Stromal cell of bone marrow (primary cell): ENCODE measurements around the gene BMX.

Experiments used
- DNase-seq: peaks from one replicate; pipeline ENCODE4 v3.0.0-alpha.2; 2012; ENCODE audit warnings: low read depth

The BMX gene

DNA sequence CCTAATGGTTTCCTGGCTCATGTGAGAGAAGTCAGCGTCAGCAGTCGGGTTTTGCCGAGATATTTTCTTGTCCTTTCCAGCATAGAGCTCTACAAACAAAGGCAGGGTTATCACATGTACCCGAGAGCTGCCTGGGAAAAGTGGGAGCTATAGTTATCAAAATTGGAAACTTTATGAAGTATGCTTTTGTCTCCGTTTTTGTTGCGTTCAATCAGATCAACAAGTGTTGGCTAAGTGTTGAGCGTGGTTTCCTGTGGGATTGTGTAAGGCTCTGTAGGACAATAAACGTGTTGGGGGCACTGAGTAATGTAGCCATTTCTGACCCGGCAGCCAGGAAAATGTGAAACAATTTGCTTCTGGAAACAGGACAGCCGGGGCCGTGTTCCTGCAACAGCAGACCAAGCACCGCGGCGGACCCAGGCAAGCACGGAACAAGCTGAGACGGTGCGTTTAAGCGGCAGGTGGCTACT is at the start of gene BMX:
Gene BMX, plus strand, starts transcription at position 311 of the 470 bp plus-strand sequence. CDS start 7,547 bp downstream, outside the sequence.
- no peak for DNase-seq

DNA sequence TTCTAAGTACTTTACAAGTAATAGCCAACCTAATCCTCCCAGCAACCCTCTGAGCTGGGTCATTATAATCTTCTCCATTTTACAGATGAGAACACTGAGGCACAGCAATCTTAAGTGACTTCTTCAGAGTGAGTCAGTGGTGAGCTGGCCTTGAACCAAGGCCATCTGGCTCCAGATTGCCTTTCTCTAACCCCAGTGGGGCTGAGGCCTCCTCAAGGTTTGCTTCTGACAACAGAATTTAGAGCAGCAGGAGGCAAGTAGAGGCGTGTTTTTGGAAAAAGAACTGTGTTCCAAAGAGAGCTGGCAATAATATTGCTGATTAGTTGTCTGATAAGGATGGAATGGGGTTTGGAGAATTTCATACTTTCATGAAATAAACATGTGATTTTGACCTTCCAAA is 48.7 kb upstream of the BMX start:
- no peak for DNase-seq

DNA sequence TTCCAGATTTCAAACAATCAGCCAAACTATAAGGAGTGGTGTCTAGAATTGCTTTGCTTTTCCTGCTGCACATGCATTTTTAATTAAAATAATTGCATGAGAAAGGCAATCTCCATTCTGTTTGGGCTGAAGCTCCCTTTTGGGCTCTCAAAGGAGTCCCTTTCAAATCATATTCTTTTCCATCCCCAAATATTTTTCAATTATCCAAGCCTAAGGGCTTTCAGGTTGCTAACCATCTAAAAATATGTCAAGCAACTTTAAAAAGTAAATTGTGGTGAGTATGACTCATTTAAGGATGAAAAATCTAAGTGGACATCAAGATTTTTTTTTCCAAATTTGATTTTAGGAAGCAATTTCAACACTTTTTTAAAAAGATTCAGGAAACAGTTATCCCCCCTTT is 35.9 kb upstream of the BMX start:
- DNase-seq: no peak

DNA sequence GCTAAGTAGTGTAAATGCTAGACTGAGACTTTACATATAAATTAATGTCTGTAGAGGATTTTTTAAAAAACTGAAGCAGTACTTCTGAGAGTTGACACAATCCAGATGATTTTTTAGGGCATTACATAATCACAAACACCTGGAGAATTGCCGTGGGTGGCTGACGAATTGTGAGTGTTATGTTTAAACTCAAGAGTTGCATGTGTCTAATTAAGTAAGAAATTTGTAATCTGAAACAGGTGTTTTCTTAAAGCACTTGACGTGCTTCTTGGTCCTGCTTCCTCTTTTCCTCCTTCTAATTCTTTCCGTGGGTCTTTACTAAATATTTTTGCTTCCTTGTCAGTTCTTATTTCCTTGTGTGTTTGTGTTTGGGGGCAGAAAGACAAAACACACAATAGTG is 35.3 kb upstream of the BMX start:
- DNase-seq: no peak

DNA sequence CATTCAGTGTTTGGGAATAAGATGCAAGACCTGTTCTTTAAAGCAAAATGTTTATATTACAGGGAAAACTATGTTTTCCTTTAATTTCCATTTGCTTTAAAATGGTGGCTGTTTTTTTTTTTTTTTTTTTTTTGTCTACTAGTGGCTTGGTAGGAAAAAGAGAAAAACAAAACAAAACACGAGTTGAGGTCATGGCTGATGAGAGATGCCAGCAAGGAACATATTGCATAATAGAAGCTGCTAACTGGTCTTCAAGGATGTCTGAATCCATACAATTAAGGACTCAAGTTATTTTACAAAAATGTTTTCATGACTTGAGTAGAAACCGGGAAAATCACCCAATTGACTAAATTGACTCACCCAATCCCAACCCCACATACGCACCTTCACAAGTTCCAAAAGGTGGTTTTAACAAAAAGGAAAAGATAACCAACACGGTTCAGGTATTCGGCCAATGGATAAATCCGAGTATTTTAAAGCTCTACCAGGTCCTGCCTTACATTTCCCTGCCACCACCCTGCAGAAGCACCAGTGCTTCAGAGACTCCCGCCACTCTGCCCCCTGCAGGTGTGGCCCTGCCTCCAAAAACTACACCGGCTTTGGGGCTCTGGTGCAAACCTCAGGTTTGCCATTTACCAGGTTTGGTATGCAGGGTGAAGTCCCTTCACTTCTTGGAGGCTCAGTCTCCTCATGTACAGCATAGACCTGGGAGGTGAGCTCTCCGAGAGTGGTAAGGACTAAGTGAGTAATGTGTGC is 34.5 kb upstream of the BMX start:
- DNase-seq: no peak

DNA sequence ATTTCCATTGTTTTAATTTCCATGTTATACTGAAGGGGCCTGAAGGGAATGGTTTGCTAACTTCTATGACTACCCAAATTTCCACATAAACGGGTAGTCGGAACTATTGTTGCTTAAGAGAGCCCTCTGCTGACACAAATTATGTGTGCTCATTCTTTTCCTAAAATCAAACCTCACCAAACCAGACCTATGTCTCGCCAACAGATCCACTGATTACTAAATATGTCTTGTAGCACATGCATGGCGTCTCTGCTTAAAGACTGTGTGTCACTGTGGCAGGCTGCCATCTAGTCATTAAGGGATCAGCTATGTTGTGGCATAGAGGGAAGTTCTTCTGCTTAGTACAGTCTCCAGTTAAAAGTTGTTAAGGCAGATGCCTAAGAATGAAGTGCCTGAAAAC is 32.6 kb upstream of the BMX start:
- peak; percentile 50 for DNase-seq

DNA sequence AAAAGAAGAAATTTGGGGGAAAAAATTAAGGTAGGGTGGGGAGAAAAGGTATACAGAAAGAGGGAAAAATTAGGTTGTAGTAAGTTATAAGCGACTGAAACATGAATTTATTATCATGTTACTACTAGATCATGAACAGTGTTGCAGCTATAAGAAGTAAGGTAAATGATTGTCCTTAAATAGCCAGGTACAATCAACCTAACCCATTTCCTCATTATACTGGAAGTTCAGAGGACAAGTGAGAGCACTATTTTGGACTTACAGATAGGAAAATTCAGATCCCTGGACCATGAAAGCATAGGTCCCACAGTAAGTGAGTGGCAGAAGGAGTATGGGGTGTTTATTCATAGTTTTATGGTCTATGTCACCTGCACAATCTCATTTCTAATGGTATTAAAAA is 31.0 kb upstream of the BMX start:
- no peak for DNase-seq

DNA sequence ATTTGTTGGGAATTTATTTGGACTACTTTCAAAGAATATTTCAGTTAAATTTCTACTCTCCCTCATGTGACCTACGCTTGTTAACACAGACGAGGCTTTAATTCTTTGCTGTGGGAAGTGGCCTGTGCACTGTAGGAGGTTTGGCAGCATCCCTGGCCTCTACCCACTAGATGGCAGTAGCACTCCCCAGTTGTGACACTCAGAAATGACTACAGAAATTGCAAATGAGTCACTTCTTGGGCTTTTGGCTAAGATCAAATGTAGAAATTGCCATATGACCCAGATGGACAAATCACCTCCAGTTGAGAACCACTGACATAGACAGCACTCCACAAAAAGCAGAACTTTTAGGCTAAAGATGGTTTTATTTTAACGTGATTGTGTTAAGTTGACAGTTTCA is 29.6 kb upstream of the BMX start:
- peak; percentile 61 for DNase-seq

DNA sequence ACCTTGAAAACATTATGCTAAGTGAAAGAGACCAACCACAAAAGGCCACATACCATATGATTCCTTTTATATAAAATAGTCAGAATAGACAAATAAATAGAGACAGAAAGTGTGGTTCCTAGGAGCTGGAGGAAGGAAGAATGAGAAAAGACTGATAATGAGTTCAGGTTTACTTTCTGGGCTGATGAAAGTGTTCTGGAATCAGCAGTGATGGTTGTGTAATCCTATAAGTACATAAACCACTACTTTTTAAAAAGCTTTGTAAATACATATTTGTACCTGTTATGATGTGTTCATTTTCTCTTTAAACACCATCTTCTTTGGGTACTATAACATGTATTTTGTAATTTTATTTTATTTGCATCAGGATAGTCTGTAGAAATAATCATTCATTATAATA is 28.1 kb upstream of the BMX start:
- DNase-seq: no peak

DNA sequence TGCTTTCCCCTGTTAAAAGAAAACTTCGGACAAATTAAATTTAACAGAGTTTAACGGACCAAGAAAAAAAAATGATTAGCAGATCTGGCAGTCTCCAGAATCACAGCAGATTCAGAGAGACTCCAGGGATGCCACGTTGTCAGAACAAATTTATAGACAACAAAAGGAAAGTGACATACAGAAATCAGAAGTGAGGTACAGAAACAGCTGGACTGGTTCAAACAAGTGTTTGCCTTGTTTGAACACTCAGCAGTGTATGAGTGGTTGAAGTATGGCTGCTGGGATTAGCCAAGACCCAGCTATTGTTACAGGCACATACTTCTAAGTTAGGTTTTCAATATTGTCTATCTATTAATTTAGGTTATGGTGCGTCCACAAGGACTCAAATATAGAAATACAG is 26.6 kb upstream of the BMX start:
- no peak for DNase-seq

DNA sequence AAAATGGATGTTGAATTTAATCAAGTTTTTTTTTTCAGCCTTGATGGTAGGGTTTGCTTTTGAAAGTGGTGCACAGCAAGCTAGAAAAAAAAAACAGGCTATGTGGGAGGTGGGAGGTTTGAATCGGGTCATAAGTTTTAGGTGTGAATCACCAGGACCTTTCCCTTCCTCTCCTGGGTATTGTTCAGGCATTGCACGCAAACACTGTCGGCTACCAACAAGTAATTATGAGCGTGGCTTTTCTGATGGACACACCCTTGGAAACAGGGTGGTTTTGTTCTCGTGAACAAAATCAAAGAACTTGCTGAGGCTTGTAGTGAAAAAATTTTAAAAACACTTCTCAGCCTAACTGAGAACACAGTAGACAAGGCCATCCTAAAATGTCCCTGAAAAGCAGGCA is 25.6 kb upstream of the BMX start:
- no peak for DNase-seq

DNA sequence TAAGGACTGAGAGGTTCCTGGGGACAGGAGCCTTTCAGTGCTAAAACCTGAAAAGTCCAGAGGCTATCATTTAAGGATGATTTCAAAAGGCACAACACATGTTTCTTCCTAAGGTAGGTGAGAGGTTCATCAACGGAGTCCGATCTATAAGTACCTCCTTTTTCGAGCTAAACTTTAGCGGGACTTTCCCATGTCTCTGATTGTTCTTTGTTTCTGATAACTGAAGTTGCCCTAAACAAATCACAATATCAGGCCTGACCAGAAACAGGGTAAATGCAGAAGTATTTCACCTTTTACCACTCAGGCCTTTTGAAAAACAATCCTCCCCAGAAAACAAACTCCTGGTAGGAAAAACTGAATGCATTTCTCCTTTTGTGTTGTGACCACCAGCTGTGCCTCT is 25.1 kb upstream of the BMX start:
- no peak for DNase-seq

DNA sequence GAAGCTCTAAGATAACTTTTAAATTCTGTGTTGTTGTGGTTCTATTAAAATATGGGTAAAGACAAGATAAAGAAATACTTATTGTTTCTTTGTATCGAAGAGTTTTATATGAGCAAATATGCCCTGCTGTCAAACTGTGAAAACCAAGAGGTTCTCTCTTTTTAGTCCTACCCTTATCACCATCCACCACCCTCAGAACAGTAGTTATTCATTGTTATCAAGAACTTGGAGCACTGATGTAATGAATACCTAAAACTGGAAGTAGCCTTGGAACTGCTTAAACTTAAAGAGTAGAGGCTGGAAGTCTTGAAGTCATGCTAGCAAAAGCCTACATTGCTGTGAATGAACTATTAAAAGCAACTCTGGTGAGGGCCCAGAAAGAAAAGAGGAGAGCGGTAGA is 16.7 kb upstream of the BMX start:
- no peak for DNase-seq

DNA sequence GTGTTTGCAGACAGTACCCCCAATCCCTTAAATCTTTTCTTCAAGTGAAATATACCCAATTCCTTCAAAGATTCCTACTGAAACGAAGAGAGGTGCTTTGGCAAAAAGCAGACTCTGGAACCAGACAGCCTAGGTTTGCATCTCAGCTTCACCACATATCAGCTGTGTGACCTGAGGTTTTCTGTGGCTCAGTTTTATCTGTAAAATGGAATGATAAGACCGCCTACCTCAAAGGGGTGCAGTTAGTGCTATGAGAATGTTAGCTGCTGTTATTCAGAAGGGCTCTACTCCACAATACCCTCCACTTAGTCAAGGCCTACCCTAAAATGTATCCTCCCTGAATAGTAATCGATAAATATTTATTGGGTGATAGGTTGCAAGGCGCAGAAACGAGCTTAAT is 8.1 kb upstream of the BMX start:
- no peak for DNase-seq

DNA sequence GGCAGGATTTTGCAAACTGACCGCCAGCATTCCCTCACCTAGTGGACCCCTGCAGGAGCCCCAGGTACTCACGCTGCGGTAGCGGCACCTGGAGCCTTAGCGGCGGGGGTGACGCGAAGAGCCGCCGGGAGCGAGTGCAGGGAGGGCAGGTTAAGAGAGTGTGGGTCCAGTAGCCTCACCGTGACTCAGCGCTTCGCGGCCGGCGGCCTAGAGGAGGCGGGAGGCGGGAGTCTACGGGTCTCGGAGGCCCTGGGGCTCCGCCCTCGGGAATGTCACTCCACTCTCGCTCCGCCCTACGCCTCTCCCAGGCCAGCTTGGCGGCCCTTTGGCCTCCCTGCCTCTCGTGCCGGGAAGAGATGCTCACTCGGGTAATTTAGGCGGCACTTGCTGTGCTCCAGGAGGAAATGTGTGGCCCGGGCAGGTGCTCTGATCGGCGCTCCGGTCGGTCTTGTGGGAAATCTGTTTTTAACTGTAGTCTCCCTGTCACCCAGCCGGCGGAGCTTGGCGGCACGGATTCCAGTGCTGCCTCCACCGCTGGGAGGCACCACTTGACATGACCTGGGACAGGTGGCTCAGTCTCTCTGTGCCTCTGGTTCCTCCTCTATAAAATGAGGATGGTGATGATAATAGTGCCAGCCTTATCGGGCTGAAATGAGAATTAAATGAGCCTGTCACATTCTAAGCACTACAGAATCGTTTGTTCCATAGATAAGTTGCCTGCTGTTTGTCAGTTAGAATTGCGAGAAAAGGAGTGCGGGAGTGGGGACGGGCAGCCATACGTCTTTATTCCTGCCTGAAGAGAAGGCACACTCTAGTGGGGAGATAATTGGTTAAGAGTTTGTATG is 7.3 kb upstream of the BMX start, which contains the start of gene PIR:
Gene PIR, minus strand, starts transcription at position 216 of the 845 bp plus-strand sequence. CDS start 2,076 bp downstream, outside the sequence.
- peak; percentile 64 for DNase-seq

DNA sequence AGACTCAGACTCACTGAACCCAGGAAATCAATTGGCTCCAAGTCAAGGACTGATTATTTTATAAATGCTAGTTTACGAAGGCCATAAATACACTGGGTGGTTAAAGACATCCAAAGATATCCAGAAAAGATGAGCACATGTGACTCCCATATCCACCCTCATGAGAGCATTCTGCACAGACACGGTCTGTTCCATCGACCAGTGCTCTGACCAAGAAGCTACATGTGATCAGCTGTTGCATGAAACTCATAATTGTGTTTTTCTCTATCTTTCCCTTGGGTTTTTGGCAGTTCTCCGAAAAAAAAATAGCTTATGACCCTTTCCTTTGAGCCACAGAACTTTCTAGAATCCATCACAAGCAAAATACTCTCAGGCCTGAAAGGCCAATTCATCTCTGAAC is 4.8 kb upstream of the BMX start:
- DNase-seq: no peak

DNA sequence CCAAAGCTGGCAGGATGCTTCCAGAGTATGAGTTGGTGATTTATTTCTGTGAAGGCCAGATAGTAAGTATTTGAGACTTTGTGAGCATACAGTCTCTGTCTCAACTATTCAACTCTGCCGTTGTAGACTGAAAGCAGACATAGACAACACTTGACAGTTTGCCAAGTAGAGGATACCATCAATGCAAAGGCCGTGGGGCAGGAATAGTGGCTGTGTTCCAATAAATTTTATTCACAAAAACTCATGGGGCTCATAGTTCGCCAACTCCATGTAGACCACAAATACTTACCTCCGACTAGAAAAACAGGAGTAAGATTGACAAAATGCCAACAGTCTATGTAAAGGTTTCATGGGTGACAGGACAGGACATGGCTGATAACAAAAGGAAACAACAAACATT is 3.8 kb upstream of the BMX start:
- DNase-seq: no peak

DNA sequence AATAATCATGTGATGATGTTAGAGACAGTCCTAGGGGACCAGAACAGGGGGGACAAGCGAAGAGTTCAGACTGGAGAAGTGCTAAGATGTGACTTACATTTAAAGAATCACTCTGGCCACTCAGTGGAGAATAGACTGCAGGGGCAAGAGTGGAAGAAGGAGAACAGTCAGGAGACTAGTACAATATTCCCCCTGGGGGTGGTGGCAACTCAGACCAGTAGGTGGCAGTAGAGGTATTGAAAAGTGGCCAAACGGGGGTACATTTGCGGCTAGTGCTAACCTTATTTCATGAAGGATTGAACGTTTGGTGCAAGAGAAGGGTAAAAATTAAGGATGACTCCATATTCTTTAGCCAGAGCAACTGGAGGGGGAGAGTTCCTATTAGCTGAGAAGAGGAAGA is 2.7 kb upstream of the BMX start:
- DNase-seq: no peak

DNA sequence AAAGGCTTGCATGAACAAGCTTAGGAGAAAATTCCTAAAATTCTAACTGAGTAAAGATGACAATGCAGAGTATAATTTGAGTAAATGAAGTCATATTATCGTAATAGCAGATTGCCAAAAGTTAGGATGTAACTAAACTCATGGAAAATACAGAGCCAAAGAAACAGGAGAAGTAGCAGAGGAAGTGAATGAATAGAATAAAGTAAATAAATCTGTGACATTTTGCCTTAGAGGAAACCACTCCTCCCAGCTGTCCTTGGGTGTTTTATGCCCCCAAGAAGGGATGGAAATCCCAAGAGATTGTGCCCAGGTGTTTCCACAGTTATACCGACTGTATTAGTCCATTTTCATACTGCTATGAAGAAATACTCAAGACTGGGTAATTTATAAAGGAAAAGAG is 1.9 kb upstream of the BMX start:
- no peak for DNase-seq

DNA sequence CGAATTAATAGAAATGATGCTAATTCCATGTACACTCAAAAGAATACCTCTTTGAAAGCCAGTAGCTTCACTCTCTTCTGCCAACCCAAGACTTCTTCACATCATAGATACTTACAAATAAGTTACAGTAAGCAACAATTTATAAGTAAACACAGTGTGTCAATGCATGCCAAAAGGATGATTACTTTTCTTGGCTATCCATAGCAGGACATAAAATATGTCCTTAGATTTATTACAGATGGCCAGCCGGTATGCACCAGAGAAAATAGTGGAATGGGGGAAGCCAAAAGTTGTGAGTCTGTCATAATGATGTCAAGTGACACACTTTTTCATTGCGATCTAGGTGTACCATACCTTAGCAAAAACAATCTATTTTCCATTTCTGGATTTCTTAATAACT is 631 bp upstream of the BMX start:
- no peak for DNase-seq

DNA sequence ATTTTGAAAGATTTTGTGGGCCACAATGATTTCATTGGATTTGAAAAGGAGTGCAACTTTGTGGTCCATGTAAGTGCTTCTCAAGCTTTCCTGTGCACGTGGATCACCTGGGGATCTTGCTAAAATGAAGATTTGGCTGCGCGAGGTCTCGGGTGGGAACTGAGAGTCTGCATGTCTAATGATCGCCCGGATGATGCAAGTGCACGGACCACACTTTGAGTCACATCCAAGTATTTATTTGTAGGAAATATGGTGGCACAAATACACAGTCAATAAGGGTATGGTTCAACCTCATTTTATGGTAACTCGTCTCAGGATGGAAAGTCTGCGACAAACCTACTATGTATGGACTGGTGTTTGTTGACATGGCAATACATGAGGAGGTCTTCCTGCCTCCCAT is 899 bp downstream of the BMX start:
- no peak for DNase-seq

DNA sequence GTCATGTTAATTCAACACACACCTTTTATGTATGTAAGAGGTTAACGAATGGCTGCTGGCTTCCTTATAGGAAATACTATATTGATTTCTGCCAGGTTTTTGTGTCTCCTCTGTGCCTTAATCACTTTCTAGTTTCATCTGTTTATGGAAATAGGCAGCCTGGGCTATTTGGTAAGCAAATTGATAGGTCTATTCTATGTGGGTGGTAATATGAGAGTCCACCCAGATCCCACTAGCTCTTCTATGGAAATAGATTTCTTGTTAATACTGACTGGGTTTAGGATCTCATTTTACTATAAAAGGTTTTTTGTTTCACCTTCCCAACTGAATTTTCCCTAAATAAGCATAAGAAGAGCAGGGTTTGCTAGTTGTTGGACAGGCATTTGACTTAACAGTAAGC is 4.1 kb downstream of the BMX start:
- DNase-seq: no peak

DNA sequence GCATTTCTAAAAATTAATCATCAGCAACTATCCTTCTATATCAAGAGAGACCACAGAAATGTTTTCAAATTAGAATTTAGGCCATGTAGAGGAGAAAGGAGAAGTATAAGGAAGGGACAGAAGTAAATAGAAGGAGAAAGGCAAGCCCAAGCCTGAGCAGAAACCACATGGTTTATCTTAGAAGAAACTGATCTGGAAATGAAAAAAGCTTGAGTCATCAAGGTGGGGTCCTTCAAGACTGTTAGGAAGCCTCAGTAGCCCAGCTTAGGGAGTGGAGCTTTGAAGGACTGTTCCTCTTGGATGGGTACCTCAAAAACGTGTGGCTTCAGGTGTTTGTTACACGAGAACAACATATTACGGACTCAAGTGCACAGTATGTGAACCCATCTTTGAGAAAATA is 4.5 kb downstream of the BMX start:
- DNase-seq: no peak
